ENCODE measurements around the gene RAD51B.

- TF ChIP-seq, protein P1, sequence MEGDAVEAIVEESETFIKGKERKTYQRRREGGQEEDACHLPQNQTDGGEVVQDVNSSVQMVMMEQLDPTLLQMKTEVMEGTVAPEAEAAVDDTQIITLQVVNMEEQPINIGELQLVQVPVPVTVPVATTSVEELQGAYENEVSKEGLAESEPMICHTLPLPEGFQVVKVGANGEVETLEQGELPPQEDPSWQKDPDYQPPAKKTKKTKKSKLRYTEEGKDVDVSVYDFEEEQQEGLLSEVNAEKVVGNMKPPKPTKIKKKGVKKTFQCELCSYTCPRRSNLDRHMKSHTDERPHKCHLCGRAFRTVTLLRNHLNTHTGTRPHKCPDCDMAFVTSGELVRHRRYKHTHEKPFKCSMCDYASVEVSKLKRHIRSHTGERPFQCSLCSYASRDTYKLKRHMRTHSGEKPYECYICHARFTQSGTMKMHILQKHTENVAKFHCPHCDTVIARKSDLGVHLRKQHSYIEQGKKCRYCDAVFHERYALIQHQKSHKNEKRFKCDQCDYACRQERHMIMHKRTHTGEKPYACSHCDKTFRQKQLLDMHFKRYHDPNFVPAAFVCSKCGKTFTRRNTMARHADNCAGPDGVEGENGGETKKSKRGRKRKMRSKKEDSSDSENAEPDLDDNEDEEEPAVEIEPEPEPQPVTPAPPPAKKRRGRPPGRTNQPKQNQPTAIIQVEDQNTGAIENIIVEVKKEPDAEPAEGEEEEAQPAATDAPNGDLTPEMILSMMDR (IDR thresholded peaks at IDR 0.05) = no peak
- TF ChIP-seq POLR2A (IDR thresholded peaks at IDR 0.05) (no peak), EP300 (IDR thresholded peaks at IDR 0.05; ENCODE audit: low read depth) (no peak)
These were observed 73.0 kb downstream of the RAD51B start for GRCh38 chr14:67892466-67893100.
